Gastroesophageal sphincter (tissue), 4 donors: ENCODE results near the gene METAP1D. TPM values are rescaled to one million over a fixed set of nuclear protein-coding genes. Genes with fewer than 3 reads are reported as not detected.

ENCODE experiments used
- ATAC-seq: fragments of 150-250 bp; one replicate; pipeline ENCODE4 v1.9.1; 2016; ENCODE audit warnings: mild to moderate bottlenecking, moderate library complexity
- H3K27ac ChIP-seq, 4 donors: fragments of 200-600 bp; sonication (generic) in 3 of 4; 1 replicate in 3 of 4; 2 replicates in 1 of 4; pipeline ENCODE4 v1.5.1; 2016 to 2019
- H3K27me3 ChIP-seq: fragments of 200-600 bp; sonication (generic); one replicate; pipeline ENCODE4 v1.5.1; 2019
- H3K36me3 ChIP-seq, 2 donors: fragments of 200-600 bp; sonication (generic); one replicate each; pipeline ENCODE4 v1.5.1; 2019; ENCODE audit warnings: control low read depth in 1 of 2
- H3K4me1 ChIP-seq, 3 donors: fragments of 200-600 bp; sonication (generic); 1 replicate in 2 of 3; 2 replicates in 1 of 3; pipeline ENCODE4 v1.5.1; 2016 to 2019; ENCODE audit warnings: control low read depth in 2 of 3
- H3K4me3 ChIP-seq, 2 donors: fragments of 200-600 bp; sonication (generic); one replicate each; pipeline ENCODE4 v1.5.1; 2019; ENCODE audit warnings: mild to moderate bottlenecking in 1 of 2, moderate library complexity in 1 of 2
- H3K9me3 ChIP-seq, 3 donors: fragments of 200-600 bp; sonication (generic); one replicate each; pipeline ENCODE4 v1.5.1; 2017 to 2019; ENCODE audit warnings: control low read depth in 2 of 3
- CTCF ChIP-seq, 4 experiments: fragments of 200-600 bp in 2 of 4; fragments of 450-650 bp in 2 of 4; sonication (generic) in 1 of 4; IDR thresholded peaks; one replicate each; pipeline ENCODE4 v1.5.1; 2017 to 2019; ENCODE audit warnings: antibody characterized with exemption in 4 of 4, mild to moderate bottlenecking in 2 of 4, moderate library complexity in 2 of 4
- EP300 ChIP-seq: sonication (generic); formaldehyde crosslinking; IDR thresholded peaks from one replicate; pipeline ENCODE4 v1.6.1; 2017; ENCODE audit warnings: antibody characterized with exemption, mild to moderate bottlenecking
- POLR2A ChIP-seq, 2 donors: fragments of 450-650 bp; IDR thresholded peaks; one replicate each; pipeline ENCODE4 v1.6.1; 2017; ENCODE audit warnings: antibody characterized with exemption in 2 of 2, mild to moderate bottlenecking in 2 of 2, moderate library complexity in 1 of 2
- POLR2AphosphoS5 ChIP-seq: sonication (generic); formaldehyde crosslinking; IDR thresholded peaks from one replicate; pipeline ENCODE4 v1.6.1; 2017; ENCODE audit warnings: antibody characterized with exemption
- WGBS, 2 donors: methylation state at CpG; one replicate each; pipeline ENCODE4 v1.1.5; 2018; ENCODE audit warnings: low coverage in 1 of 2; 5-methylcytosine and 5-hydroxymethylcytosine counted together
- total RNA-seq, 4 donors: library from RNA; depleted of rRNA; stranded (reverse); fragments of >200 nt; gene quantifications; one replicate each; pipeline ENCODE4 v1.1.0, GENCODE V29; 2016

Gene METAP1D
- total RNA-seq, 4 donors from 2014 or later = 1.8 to 9.2 (median 4.2) TPM

- no peaks in the 10 kb centered on the region for H3K9me3 ChIP-seq
- no peak for ATAC-seq
- no peak overlapping the region for H3K27ac ChIP-seq
- H3K36me3 ChIP-seq = no peaks in the 10 kb centered on the region
- no peak overlapping the region for H3K4me3 ChIP-seq
- 76 to 83% methylated on average over 12 to 13 of the region's 13 CpGs for WGBS, 2 donors
- no peak for TF ChIP-seq CTCF (IDR thresholded peaks at IDR 0.05)
- no peak for TF ChIP-seq POLR2A (IDR thresholded peaks at IDR 0.05)
- TF ChIP-seq EP300 = no peak
- no peak for TF ChIP-seq POLR2AphosphoS5
- H3K27me3 ChIP-seq = no peaks in the 10 kb centered on the region
- H3K4me1 ChIP-seq = peaks cover 0 to 18% (median 13%) of the 10 kb centered on the region in 3 donors
Observed at GRCh38 chr2:172000696-172001361, 1.1 kb downstream of the METAP1D start.

- TF ChIP-seq POLR2A (IDR thresholded peaks at IDR 0.05) = no peak
Observed at GRCh38 chr2:172007372-172007771, 7.6 kb downstream of the METAP1D start.

GRCh38 chr2:172009823-172010222, 10.1 kb downstream of the METAP1D start:
- ATAC-seq = no peak
- WGBS, 2 donors = 97 to 100% methylated on average over 3 to 4 of the region's 4 CpGs
- no peaks in the 10 kb centered on the region for H3K9me3 ChIP-seq
- no peaks in the 10 kb centered on the region for H3K4me1 ChIP-seq
- no peaks in the 10 kb centered on the region for H3K36me3 ChIP-seq
- no peak overlapping the region for H3K27ac ChIP-seq
- H3K27me3 ChIP-seq = no peaks in the 10 kb centered on the region
- no peak overlapping the region for H3K4me3 ChIP-seq
- TF ChIP-seq POLR2AphosphoS5 = no peak
- no peak for TF ChIP-seq EP300
- no peak for TF ChIP-seq POLR2A (IDR thresholded peaks at IDR 0.05)
- TF ChIP-seq CTCF (IDR thresholded peaks at IDR 0.05) = no peak

More at GRCh38 chr2:172007372-172007771, 7.6 kb downstream of the METAP1D start:
- ATAC-seq = no peak
- Histone ChIP-seq H3K4me3 (no peak overlapping the region), H3K9me3 (no peaks in the 10 kb centered on the region), H3K36me3 (no peaks in the 10 kb centered on the region), H3K27ac (no peak overlapping the region), H3K4me1 (no peaks in the 10 kb centered on the region), H3K27me3 (no peaks in the 10 kb centered on the region)
- WGBS, 2 donors = 100% methylated on average over 1 of the region's 1 CpG

GRCh38 chr2:172011812-172012575, 12.2 kb downstream of the METAP1D start:
- Histone ChIP-seq H3K36me3 (no peaks in the 10 kb centered on the region), H3K4me1 (no peaks in the 10 kb centered on the region), H3K9me3 (no peaks in the 10 kb centered on the region), H3K27me3 (no peaks in the 10 kb centered on the region), H3K27ac (no peak overlapping the region), H3K4me3 (no peak overlapping the region)
- no peak for ATAC-seq
- WGBS, 2 donors = 61 to 66% methylated on average over 6 of the region's 11 CpGs
- TF ChIP-seq EP300 = no peak
- TF ChIP-seq CTCF (IDR thresholded peaks at IDR 0.05) = no peak
- no peak for TF ChIP-seq POLR2AphosphoS5
- no peak for TF ChIP-seq POLR2A (IDR thresholded peaks at IDR 0.05)

- no peaks in the 10 kb centered on the region for H3K36me3 ChIP-seq
- H3K27ac ChIP-seq = no peak overlapping the region
- 63 to 76% methylated on average over 5 to 7 of the region's 9 CpGs for WGBS, 2 donors
- no peaks in the 10 kb centered on the region for H3K4me1 ChIP-seq
- no peak overlapping the region for H3K4me3 ChIP-seq
- no peak for ATAC-seq
- no peaks in the 10 kb centered on the region for H3K9me3 ChIP-seq
- no peaks in the 10 kb centered on the region for H3K27me3 ChIP-seq
- TF ChIP-seq CTCF (IDR thresholded peaks at IDR 0.05) (no peak), EP300 (no peak), POLR2A (IDR thresholded peaks at IDR 0.05) (no peak), POLR2AphosphoS5 (no peak)
Observed at GRCh38 chr2:172012677-172013391, 13.1 kb downstream of the METAP1D start.
